HepG2 (cell line): ENCODE measurements around the gene XXYLT1. TPM values are rescaled to one million over a fixed set of nuclear protein-coding genes. Genes with fewer than 3 reads are reported as not detected.

Experiments used
- ASH2L ChIP-seq: fragments of 300-600, 200-600 bp; sonication (generic); IDR thresholded peaks from 2 replicates; pipeline ENCODE4 v1.7.0; 2017; ENCODE audit warnings: low read depth, mild to moderate bottlenecking, moderate library complexity, mixed read lengths, low read length; ENCODE audit not compliant: insufficient read length
- CC2D1A ChIP-seq: sonication (generic); formaldehyde crosslinking; IDR thresholded peaks from 2 replicates; pipeline ENCODE4 v1.8.1; 2023; ENCODE audit warnings: mild to moderate bottlenecking, missing genetic modification reagents
- FOXA3 ChIP-seq: IDR thresholded peaks from 2 replicates; pipeline ENCODE4 v1.6.1; 2016; ENCODE audit warnings: missing genetic modification reagents, missing compliant biosample characterization
- HMG20B ChIP-seq: conservative IDR thresholded peaks from 2 replicates; pipeline ENCODE4 v1.6.1; 2016; ENCODE audit warnings: missing genetic modification reagents, missing compliant biosample characterization
- HOXA5 ChIP-seq: sonication (generic); formaldehyde crosslinking; IDR thresholded peaks from 2 replicates; pipeline ENCODE4 v1.4.0; 2020; ENCODE audit warnings: missing genetic modification reagents
- ISL2 ChIP-seq: sonication (generic); formaldehyde crosslinking; IDR thresholded peaks from 2 replicates; pipeline ENCODE4 v1.5.0; 2020; ENCODE audit warnings: missing genetic modification reagents
- KDM1A ChIP-seq: IDR thresholded peaks from 2 replicates; pipeline ENCODE4 v1.6.1; 2016; ENCODE audit warnings: missing compliant biosample characterization
- KLF16 ChIP-seq, 2 experiments: sonication (generic) in 1 of 2; formaldehyde crosslinking in 1 of 2; IDR thresholded peaks; 2 replicates each; pipeline versions ENCODE4 v1.6.1 to v1.8.0; 2016 to 2023; ENCODE audit warnings: missing genetic modification reagents in 2 of 2, missing compliant biosample characterization in 1 of 2
- NCOR1 ChIP-seq: fragments of 200-600 bp; sonication (generic); IDR thresholded peaks from 2 replicates; pipeline ENCODE4 v1.7.0; 2017; ENCODE audit warnings: antibody characterized with exemption, low read length, borderline replicate concordance
- REPIN1 ChIP-seq: sonication (generic); formaldehyde crosslinking; IDR thresholded peaks from 2 replicates; pipeline ENCODE4 v1.8.0; 2022; ENCODE audit warnings: missing genetic modification reagents, low read depth, mild to moderate bottlenecking, borderline replicate concordance
- SIX1 ChIP-seq: sonication (generic); formaldehyde crosslinking; IDR thresholded peaks from 2 replicates; pipeline ENCODE4 v1.4.0; 2020; ENCODE audit warnings: missing genetic modification reagents, borderline replicate concordance
- SNAI1 ChIP-seq: sonication (generic); formaldehyde crosslinking; IDR thresholded peaks from 2 replicates; pipeline ENCODE4 v1.5.0; 2020; ENCODE audit warnings: mild to moderate bottlenecking, missing genetic modification reagents, borderline replicate concordance
- ZBTB1 ChIP-seq: sonication (generic); formaldehyde crosslinking; IDR thresholded peaks from 2 replicates; pipeline ENCODE4 v1.4.0; 2020; ENCODE audit warnings: missing genetic modification reagents, borderline replicate concordance
- ZNF160 ChIP-seq: sonication (generic); formaldehyde crosslinking; IDR thresholded peaks from 2 replicates; pipeline ENCODE4 v1.8.0; 2022; ENCODE audit warnings: mild to moderate bottlenecking, inconsistent platforms, missing genetic modification reagents
- ZNF17 ChIP-seq: sonication (generic); formaldehyde crosslinking; IDR thresholded peaks from 2 replicates; pipeline ENCODE4 v1.5.0; 2020; ENCODE audit warnings: mild to moderate bottlenecking, missing genetic modification reagents
- ZNF282 ChIP-seq: fragments of 450-650 bp; IDR thresholded peaks from 2 replicates; pipeline ENCODE4 v1.6.1; 2018; ENCODE audit not compliant: partially characterized antibody
- ZNF329 ChIP-seq: sonication (generic); formaldehyde crosslinking; IDR thresholded peaks from 2 replicates; pipeline ENCODE4 v1.9.0; 2021; ENCODE audit warnings: low read depth, mild to moderate bottlenecking, missing genetic modification reagents
- ZNF564 ChIP-seq: sonication (generic); formaldehyde crosslinking; IDR thresholded peaks from 2 replicates; pipeline ENCODE4 v1.8.1; 2023; ENCODE audit warnings: mild to moderate bottlenecking, missing genetic modification reagents
- ZNF580 ChIP-seq: IDR thresholded peaks from 2 replicates; pipeline ENCODE4 v1.6.1; 2016; ENCODE audit warnings: low read depth, borderline replicate concordance
- ZNF75D ChIP-seq: sonication (generic); formaldehyde crosslinking; IDR thresholded peaks from 2 replicates; pipeline ENCODE4 v1.8.1; 2023; ENCODE audit warnings: missing genetic modification reagents, mild to moderate bottlenecking, borderline replicate concordance
- polyA plus RNA-seq, 8 experiments: library from polyadenylated mRNA; depleted of rRNA in 3 of 8; stranded (reverse) in 7 of 8; unstranded in 1 of 8; fragments of >200 nt; fragmentation: Illumina TruSeq in 4 of 8; extraction: Trizol in 4 of 8; gene quantifications; 2 replicates each; pipeline versions ENCODE4 v1.2.1 to v1.2.3, GENCODE V29; 2011 to 2016; ENCODE audit warnings: low read depth in 4 of 8, missing spikeins in 1 of 8, mixed read lengths in 1 of 8; ENCODE audit not compliant: insufficient read depth in 1 of 8
- total RNA-seq, 5 experiments: library from RNA; depleted of rRNA; stranded (reverse); fragments of >200 nt; fragmentation: Illumina TruSeq; extraction: Trizol; gene quantifications; 2 replicates each; pipeline ENCODE4 v1.2.3, GENCODE V29; 2016; ENCODE audit warnings: low read depth in 1 of 5
- TF ChIP-seq, protein P1 (sequence below): sonication (generic); formaldehyde crosslinking; IDR thresholded peaks from 2 replicates; pipeline ENCODE4 v1.8.1; 2023; ENCODE audit warnings: missing genetic modification reagents, mild to moderate bottlenecking, borderline replicate concordance
- TF ChIP-seq, protein P2 (sequence below): sonication (generic); formaldehyde crosslinking; IDR thresholded peaks from 2 replicates; pipeline ENCODE4 v1.4.0; 2020; ENCODE audit warnings: missing genetic modification reagents
- TF ChIP-seq, protein P3 (sequence below): sonication (generic); formaldehyde crosslinking; IDR thresholded peaks from 2 replicates; pipeline ENCODE4 v1.8.1; 2023; ENCODE audit warnings: mild to moderate bottlenecking, missing genetic modification reagents
- TF ChIP-seq, protein P4 (sequence below): sonication (generic); formaldehyde crosslinking; IDR thresholded peaks from 2 replicates; pipeline ENCODE4 v1.4.0; 2020; ENCODE audit warnings: missing genetic modification reagents

Gene XXYLT1
- total and polyA plus RNA-seq, 2 of the 13 experiments (the other 11 are each of a cell fraction or from before 2014, with no cell fraction given), result 17.7 to 19.0 TPM

- TF ChIP-seq, protein P1, sequence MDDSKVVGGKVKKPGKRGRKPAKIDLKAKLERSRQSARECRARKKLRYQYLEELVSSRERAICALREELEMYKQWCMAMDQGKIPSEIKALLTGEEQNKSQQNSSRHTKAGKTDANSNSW (CRISPR knock-in tag), result no peak
- TF ChIP-seq KLF16 (CRISPR knock-in tag; IDR thresholded peaks at IDR 0.05) (peak in 1 of 2 experiments; percentile 45; a peak in 1 of 4 replicates), ASH2L (peak; percentile 78), SIX1 (CRISPR knock-in tag) (peak; percentile 81; the same call in 1 of the 2 replicates), HOXA5 (CRISPR knock-in tag) (0 out of 2 replicates have a peak, but pooled peaks have one; percentile 54), NCOR1 (no peak; the same call in 1 of the 2 replicates), ZNF580 (CRISPR knock-in tag) (0 out of 2 replicates have a peak, but pooled peaks have one; percentile 35), ZNF75D (CRISPR knock-in tag) (no peak), ZNF17 (CRISPR knock-in tag) (no peak), ZNF329 (no peak), SNAI1 (no peak), KDM1A (CRISPR knock-in tag) (peak; percentile 29; the same call in 1 of the 2 replicates), ZBTB1 (CRISPR knock-in tag) (no peak), HMG20B (CRISPR knock-in tag) (peak; percentile 25; the same call in 1 of the 2 replicates), ZNF282 (no peak), ZNF160 (CRISPR knock-in tag) (0 out of 2 replicates have a peak, but pooled peaks have one; percentile 36), ISL2 (CRISPR knock-in tag) (peak; percentile 90), CC2D1A (CRISPR knock-in tag) (no peak), ZNF564 (CRISPR knock-in tag) (no peak), FOXA3 (CRISPR knock-in tag) (peak; percentile 88), REPIN1 (CRISPR knock-in tag) (0 out of 2 replicates have a peak, but pooled peaks have one; percentile 25)
- TF ChIP-seq, protein P2, sequence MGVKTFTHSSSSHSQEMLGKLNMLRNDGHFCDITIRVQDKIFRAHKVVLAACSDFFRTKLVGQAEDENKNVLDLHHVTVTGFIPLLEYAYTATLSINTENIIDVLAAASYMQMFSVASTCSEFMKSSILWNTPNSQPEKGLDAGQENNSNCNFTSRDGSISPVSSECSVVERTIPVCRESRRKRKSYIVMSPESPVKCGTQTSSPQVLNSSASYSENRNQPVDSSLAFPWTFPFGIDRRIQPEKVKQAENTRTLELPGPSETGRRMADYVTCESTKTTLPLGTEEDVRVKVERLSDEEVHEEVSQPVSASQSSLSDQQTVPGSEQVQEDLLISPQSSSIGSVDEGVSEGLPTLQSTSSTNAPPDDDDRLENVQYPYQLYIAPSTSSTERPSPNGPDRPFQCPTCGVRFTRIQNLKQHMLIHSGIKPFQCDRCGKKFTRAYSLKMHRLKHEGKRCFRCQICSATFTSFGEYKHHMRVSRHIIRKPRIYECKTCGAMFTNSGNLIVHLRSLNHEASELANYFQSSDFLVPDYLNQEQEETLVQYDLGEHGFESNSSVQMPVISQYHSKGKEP, result no peak
- TF ChIP-seq, protein P3, sequence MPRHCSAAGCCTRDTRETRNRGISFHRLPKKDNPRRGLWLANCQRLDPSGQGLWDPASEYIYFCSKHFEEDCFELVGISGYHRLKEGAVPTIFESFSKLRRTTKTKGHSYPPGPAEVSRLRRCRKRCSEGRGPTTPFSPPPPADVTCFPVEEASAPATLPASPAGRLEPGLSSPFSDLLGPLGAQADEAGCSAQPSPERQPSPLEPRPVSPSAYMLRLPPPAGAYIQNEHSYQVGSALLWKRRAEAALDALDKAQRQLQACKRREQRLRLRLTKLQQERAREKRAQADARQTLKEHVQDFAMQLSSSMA (CRISPR knock-in tag), result no peak
- TF ChIP-seq, protein P4, sequence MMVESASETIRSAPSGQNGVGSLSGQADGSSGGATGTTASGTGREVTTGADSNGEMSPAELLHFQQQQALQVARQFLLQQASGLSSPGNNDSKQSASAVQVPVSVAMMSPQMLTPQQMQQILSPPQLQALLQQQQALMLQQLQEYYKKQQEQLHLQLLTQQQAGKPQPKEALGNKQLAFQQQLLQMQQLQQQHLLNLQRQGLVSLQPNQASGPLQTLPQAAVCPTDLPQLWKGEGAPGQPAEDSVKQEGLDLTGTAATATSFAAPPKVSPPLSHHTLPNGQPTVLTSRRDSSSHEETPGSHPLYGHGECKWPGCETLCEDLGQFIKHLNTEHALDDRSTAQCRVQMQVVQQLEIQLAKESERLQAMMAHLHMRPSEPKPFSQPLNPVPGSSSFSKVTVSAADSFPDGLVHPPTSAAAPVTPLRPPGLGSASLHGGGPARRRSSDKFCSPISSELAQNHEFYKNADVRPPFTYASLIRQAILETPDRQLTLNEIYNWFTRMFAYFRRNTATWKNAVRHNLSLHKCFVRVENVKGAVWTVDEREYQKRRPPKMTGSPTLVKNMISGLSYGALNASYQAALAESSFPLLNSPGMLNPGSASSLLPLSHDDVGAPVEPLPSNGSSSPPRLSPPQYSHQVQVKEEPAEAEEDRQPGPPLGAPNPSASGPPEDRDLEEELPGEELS (CRISPR knock-in tag), result peak; percentile 95
These were observed 72.3 kb downstream of the XXYLT1 start (continued) for GRCh38 chr3:195198426-195199346.
